Endothelial cell of umbilical vein (primary cell): Measurements from ENCODE around the gene LPA. TPM values are rescaled to one million over a fixed set of nuclear protein-coding genes. Genes with fewer than 3 reads are reported as not detected.
"Not testable (repeated sequence)": the region's sequence is repeated elsewhere in the genome, so short reads cannot be mapped to it uniquely, and the experiment has no call there.

Source experiments
- BruUV-seq: library from RNA; stranded (reverse); fragments of 400-500 nt; replicated peaks from 2 replicates; lab custom pipeline; 2021; lab: Mats Ljungman, UMichigan
- CTCF ChIA-PET: fragments of 300-600, 350-600 bp; sonication (Branson Sonifier 250); formaldehyde crosslinking; loops from one replicate; lab custom pipeline; 2021; ENCODE audit warnings: antibody characterized with exemption, inconsistent platforms; lab: Charles Lee
- POLR2A ChIA-PET: fragments of 300-600, 350-600 bp; sonication (Branson Sonifier 250); formaldehyde crosslinking; loops from one replicate; lab custom pipeline; 2021; ENCODE audit warnings: antibody characterized with exemption, inconsistent platforms; lab: Charles Lee
- DNase-seq: peaks from one replicate; pipeline ENCODE4 v3.0.0-alpha.2; 2011; ENCODE audit warnings: low read depth, low spot score
- FAIRE-seq: peaks from 2 replicates; lab custom pipeline; 2011; peaks lifted over from hg19 to GRCh38; lab: Jason Lieb, UNC
- H2AFZ ChIP-seq: 2 replicates; pipeline ENCODE4 v1.6.0; 2012; ENCODE audit warnings: low read depth, low read length, control low read depth, inconsistent platforms
- H3K27ac ChIP-seq: 2 replicates; pipeline ENCODE4 v1.5.1; 2011; ENCODE audit warnings: low read depth, mild to moderate bottlenecking, control low read depth, low read length, moderate library complexity; ENCODE audit not compliant: insufficient read depth
- H3K27me3 ChIP-seq, 2 experiments: 2 replicates each; pipeline versions ENCODE4 v1.6.0 to v1.6.1; 2011; ENCODE audit warnings: low read length in 2 of 2, mixed read lengths in 1 of 2; ENCODE audit not compliant: control insufficient read depth in 2 of 2, insufficient read depth in 2 of 2
- H3K36me3 ChIP-seq, 2 experiments: 2 replicates in 1 of 2; 3 replicates in 1 of 2; pipeline ENCODE4 v1.5.1; 2011; ENCODE audit warnings: low read length in 2 of 2, mild to moderate bottlenecking in 1 of 2, moderate library complexity in 1 of 2; ENCODE audit not compliant: control insufficient read depth in 2 of 2, insufficient read depth in 2 of 2; ENCODE audit errors: extremely low read depth in 1 of 2
- H3K4me1 ChIP-seq: 3 replicates; pipeline ENCODE4 v1.5.1; 2011; ENCODE audit warnings: mild to moderate bottlenecking, low read length; ENCODE audit not compliant: control insufficient read depth, insufficient read depth; ENCODE audit errors: extremely low read depth
- H3K4me2 ChIP-seq: 2 replicates; pipeline ENCODE4 v1.6.1; 2011; ENCODE audit warnings: low read length, control low read depth, mixed read lengths; ENCODE audit not compliant: insufficient read depth
- H3K4me3 ChIP-seq, 3 experiments: fragments of 200-600 bp in 1 of 3; sonication (generic), shearing (Covaris generic) in 1 of 3; replicated peaks in 1 of 3; 2 replicates each; pipeline ENCODE4 v1.5.1; 2011 to 2016; ENCODE audit warnings: control low read depth in 3 of 3, low read length in 3 of 3, mild to moderate bottlenecking in 2 of 3, inconsistent platforms in 1 of 3, low read depth in 1 of 3, moderate library complexity in 1 of 3; ENCODE audit not compliant: insufficient read depth in 1 of 3
- H3K79me2 ChIP-seq: 2 replicates; pipeline ENCODE4 v1.6.0; 2012; ENCODE audit warnings: low read length, inconsistent platforms; ENCODE audit not compliant: control insufficient read depth, insufficient read depth
- H3K9ac ChIP-seq: replicated peaks from 2 replicates; pipeline ENCODE3; 2011; ENCODE audit warnings: low read length, control low read depth; ENCODE audit not compliant: insufficient read depth; ENCODE audit errors: extremely low read depth
- H3K9me1 ChIP-seq: replicated peaks from 3 replicates; pipeline ENCODE4 v1.6.0; 2011; ENCODE audit warnings: mild to moderate bottlenecking, low read length; ENCODE audit not compliant: control insufficient read depth, insufficient read depth; ENCODE audit errors: extremely low read depth
- H3K9me3 ChIP-seq: replicated peaks from 2 replicates; pipeline ENCODE4 v1.5.1; 2012; ENCODE audit warnings: low read length, inconsistent platforms; ENCODE audit not compliant: control insufficient read depth, insufficient read depth
- H4K20me1 ChIP-seq: replicated peaks from 2 replicates; pipeline ENCODE3; 2011; ENCODE audit warnings: mild to moderate bottlenecking, low read length; ENCODE audit not compliant: control insufficient read depth, insufficient read depth; ENCODE audit errors: extremely low read depth
- EZH2 ChIP-seq: IDR thresholded peaks from 2 replicates; pipeline ENCODE4 v1.6.1; 2012; ENCODE audit warnings: borderline replicate concordance, low read depth, mild to moderate bottlenecking, moderate library complexity, low read length, inconsistent platforms; ENCODE audit not compliant: severe bottlenecking
- FOS ChIP-seq: IDR thresholded peaks from 2 replicates; pipeline ENCODE4 v1.6.1; 2011; ENCODE audit warnings: mild to moderate bottlenecking, low read length, moderate library complexity, borderline replicate concordance; ENCODE audit not compliant: insufficient read depth
- GATA2 ChIP-seq: IDR thresholded peaks from 2 replicates; pipeline ENCODE4 v1.7.0; 2011; ENCODE audit warnings: low read depth, mild to moderate bottlenecking, moderate library complexity, mixed read lengths, low read length; ENCODE audit not compliant: insufficient read length, insufficient read depth
- JUN ChIP-seq: IDR thresholded peaks from 2 replicates; pipeline ENCODE4 v1.6.1; 2011; ENCODE audit warnings: borderline replicate concordance, low read depth; ENCODE audit not compliant: insufficient read length, insufficient read depth
- MYC ChIP-seq: IDR thresholded peaks from one replicate; pipeline ENCODE4 v1.6.1; 2011; ENCODE audit warnings: mild to moderate bottlenecking, low read depth, low read length
- POLR2A ChIP-seq: IDR thresholded peaks from 2 replicates; pipeline ENCODE4 v1.6.1; 2012; ENCODE audit warnings: low read depth, mild to moderate bottlenecking, control low read depth, low read length
- POLR2AphosphoS5 ChIP-seq: IDR thresholded peaks from 2 replicates; pipeline ENCODE4 v1.6.1; 2012; ENCODE audit warnings: low read depth, mild to moderate bottlenecking, control low read depth, low read length, moderate library complexity; ENCODE audit not compliant: insufficient read depth
- dilution Hi-C: fragments of 300-500 bp; cut with MboI; formaldehyde crosslinking; loops from one replicate; pipeline ENCODE4 v1.15.0; 2019; ENCODE audit warnings: low sequenced_read_pairs; ENCODE audit not compliant: extremely low pct_ligation_motif_present
- intact Hi-C: fragments of 100-400 bp; cut with micrococcal nuclease; formaldehyde crosslinking; loops from one replicate; pipeline ENCODE4 v1.10.0; 2022
- polyA plus RNA-seq, 4 experiments: library from polyadenylated mRNA; depleted of rRNA in 3 of 4; stranded (reverse) in 3 of 4; unstranded in 1 of 4; fragments of >200 nt; gene quantifications; 2 replicates each; pipeline versions ENCODE4 v1.2.1 to v1.2.3, GENCODE V29; 2011 to 2012; ENCODE audit warnings: missing spikeins in 1 of 4
- total RNA-seq: library from RNA; stranded (reverse); gene quantifications from 2 replicates; pipeline ENCODE4 v1.2.3, GENCODE V29; 2021
- TF ChIP-seq, protein P1 (sequence below), 2 donors: IDR thresholded peaks; 1 replicate in 1 of 2; 2 replicates in 1 of 2; pipeline ENCODE4 v1.5.1; 2011; ENCODE audit warnings: low read length in 2 of 2, mild to moderate bottlenecking in 2 of 2, moderate library complexity in 2 of 2, control low read depth in 1 of 2, inconsistent platforms in 1 of 2, low read depth in 1 of 2; ENCODE audit not compliant: insufficient read depth in 1 of 2; ENCODE audit errors: extremely low read depth in 1 of 2
- TF ChIP-seq, protein P2 (sequence below): IDR thresholded peaks from 2 replicates; pipeline ENCODE4 v1.6.1; 2011; ENCODE audit not compliant: insufficient read depth, insufficient read length

Gene LPA
- total and polyA plus RNA-seq, 2 donors (not counting 3 experiments of a cell fraction or from before 2014, with no cell fraction given): not detected

DNA sequence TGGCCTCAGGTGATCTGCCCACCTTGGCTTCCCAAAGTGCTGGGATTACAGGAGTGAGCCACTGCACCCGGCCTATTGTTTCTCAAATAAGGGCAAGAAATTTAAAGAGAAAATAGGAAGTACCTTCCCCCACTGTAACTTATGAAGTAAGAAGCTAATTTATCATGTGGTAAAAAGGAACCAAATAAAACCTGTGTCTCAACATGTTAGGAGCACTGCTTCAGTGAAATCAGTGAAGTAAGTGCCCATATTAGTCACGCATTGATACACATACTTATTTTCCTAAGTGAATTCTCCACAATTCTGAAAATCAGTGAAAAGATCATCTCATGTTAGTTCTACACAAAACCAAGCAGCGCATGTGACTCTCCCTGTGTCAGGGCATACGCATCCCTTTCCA is 14.2 kb upstream of the LPA start:
- Histone ChIP-seq H3K4me3 (no peak overlapping the region), H2AFZ (no peak overlapping the region), H3K79me2 (no peaks in the 10 kb centered on the region), H3K4me2 (no peak overlapping the region), H3K27ac (no peak overlapping the region), H3K9me3 (no peaks in the 10 kb centered on the region), H3K36me3 (no peaks in the 10 kb centered on the region), H3K9me1 (no peaks in the 10 kb centered on the region), H3K4me1 (no peaks in the 10 kb centered on the region), H3K27me3 (no peaks in the 10 kb centered on the region), H4K20me1 (no peaks in the 10 kb centered on the region), H3K9ac (no peak overlapping the region)
- DNase-seq: no peak
- ChIA-PET CTCF (no interaction called here), POLR2A (no interaction called here)
- intact Hi-C loops: no loop called here
- FAIRE-seq: no peak
- dilution Hi-C loops: no loop called here
- BruUV-seq: no TSS peak
- TF ChIP-seq, protein P1, sequence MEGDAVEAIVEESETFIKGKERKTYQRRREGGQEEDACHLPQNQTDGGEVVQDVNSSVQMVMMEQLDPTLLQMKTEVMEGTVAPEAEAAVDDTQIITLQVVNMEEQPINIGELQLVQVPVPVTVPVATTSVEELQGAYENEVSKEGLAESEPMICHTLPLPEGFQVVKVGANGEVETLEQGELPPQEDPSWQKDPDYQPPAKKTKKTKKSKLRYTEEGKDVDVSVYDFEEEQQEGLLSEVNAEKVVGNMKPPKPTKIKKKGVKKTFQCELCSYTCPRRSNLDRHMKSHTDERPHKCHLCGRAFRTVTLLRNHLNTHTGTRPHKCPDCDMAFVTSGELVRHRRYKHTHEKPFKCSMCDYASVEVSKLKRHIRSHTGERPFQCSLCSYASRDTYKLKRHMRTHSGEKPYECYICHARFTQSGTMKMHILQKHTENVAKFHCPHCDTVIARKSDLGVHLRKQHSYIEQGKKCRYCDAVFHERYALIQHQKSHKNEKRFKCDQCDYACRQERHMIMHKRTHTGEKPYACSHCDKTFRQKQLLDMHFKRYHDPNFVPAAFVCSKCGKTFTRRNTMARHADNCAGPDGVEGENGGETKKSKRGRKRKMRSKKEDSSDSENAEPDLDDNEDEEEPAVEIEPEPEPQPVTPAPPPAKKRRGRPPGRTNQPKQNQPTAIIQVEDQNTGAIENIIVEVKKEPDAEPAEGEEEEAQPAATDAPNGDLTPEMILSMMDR (IDR thresholded peaks at IDR 0.05; ENCODE audit: extremely low read depth in 1 of 2, insufficient read depth in 1 of 2, low read depth in 1 of 2, low read length in 2 of 2): no peak
- TF ChIP-seq POLR2A (no peak), FOS (no peak), MYC (no peak), GATA2 (no peak), JUN (no peak), EZH2 (no peak), POLR2AphosphoS5 (no peak)
- TF ChIP-seq, protein P2, sequence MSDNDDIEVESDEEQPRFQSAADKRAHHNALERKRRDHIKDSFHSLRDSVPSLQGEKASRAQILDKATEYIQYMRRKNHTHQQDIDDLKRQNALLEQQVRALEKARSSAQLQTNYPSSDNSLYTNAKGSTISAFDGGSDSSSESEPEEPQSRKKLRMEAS: no peak

DNA sequence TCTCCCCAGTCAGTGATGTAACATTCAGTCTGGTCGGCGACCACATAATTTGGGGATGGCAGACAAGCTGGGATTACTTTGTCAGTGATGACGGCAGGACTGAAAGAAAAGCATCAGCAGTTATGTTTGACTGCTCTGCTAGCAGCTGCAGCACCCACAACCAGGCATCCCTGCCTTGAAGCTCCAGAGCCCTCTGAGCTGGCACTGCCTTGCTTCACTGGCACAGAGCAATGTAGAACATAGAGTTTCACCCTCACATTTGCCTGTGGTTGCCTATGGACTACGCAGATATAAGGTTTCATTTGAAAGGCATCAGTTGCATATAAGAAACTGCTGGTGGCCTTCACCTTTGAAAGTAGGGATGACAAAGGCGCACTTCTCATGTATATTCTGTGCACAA is 12.3 kb upstream of the LPA start:
- dilution Hi-C loops, DNase-seq, H3K36me3 ChIP-seq, H4K20me1 ChIP-seq, CTCF ChIA-PET, H3K9me3 ChIP-seq, H3K79me2 ChIP-seq, POLR2A ChIA-PET, H3K9ac ChIP-seq, H3K4me2 ChIP-seq, FAIRE-seq, H3K27me3 ChIP-seq, intact Hi-C loops, H2AFZ ChIP-seq, H3K4me3 ChIP-seq, H3K4me1 ChIP-seq, H3K9me1 ChIP-seq, BruUV-seq, H3K27ac ChIP-seq: not testable (repeated sequence)
